HepG2 (cell line): ENCODE data around the gene PDGFB. TPM values are rescaled to one million over a fixed set of nuclear protein-coding genes. Genes with fewer than 3 reads are reported as not detected.

Experiments
- CCAR2 ChIP-seq: fragments of 200-400 bp; formaldehyde crosslinking; optimal IDR thresholded peaks from 2 replicates; pipeline ENCODE3; 2018; ENCODE audit warnings: low read depth, mild to moderate bottlenecking, low read length, moderate library complexity
- MAF1 ChIP-seq: sonication (generic); formaldehyde crosslinking; IDR thresholded peaks from 2 replicates; pipeline ENCODE4 v1.5.0; 2020; ENCODE audit warnings: missing genetic modification reagents, borderline replicate concordance
- NFIC ChIP-seq: IDR thresholded peaks from 2 replicates; pipeline ENCODE4 v1.6.1; 2012; ENCODE audit warnings: mild to moderate bottlenecking, low read length, inconsistent platforms
- PATZ1 ChIP-seq: sonication (generic); formaldehyde crosslinking; IDR thresholded peaks from 2 replicates; pipeline ENCODE4 v1.4.0; 2020; ENCODE audit warnings: missing genetic modification reagents
- RARA ChIP-seq: IDR thresholded peaks from 2 replicates; pipeline ENCODE4 v1.6.1; 2016; ENCODE audit warnings: missing genetic modification reagents, missing compliant biosample characterization
- SAP130 ChIP-seq: IDR thresholded peaks from 2 replicates; pipeline ENCODE4 v1.6.1; 2016; ENCODE audit warnings: low read depth
- SNAI1 ChIP-seq: sonication (generic); formaldehyde crosslinking; IDR thresholded peaks from 2 replicates; pipeline ENCODE4 v1.5.0; 2020; ENCODE audit warnings: mild to moderate bottlenecking, missing genetic modification reagents, borderline replicate concordance
- SP1 ChIP-seq, 2 experiments: fragments of 450-650 bp in 1 of 2; sonication (generic) in 1 of 2; formaldehyde crosslinking in 1 of 2; IDR thresholded peaks; 2 replicates each; pipeline versions ENCODE4 v1.4.0 to v1.6.1; 2016 to 2020; ENCODE audit warnings: missing genetic modification reagents in 1 of 2
- SRSF9 ChIP-seq: fragments of 200-400 bp; formaldehyde crosslinking; IDR thresholded peaks from 2 replicates; pipeline ENCODE4 v1.6.1; 2018; ENCODE audit warnings: borderline replicate concordance, mild to moderate bottlenecking, low read depth, low read length; ENCODE audit not compliant: insufficient read depth, poor library complexity, severe bottlenecking
- ZSCAN20 ChIP-seq: sonication (generic); formaldehyde crosslinking; IDR thresholded peaks from 2 replicates; pipeline ENCODE4 v1.4.0; 2020; ENCODE audit warnings: missing genetic modification reagents, mild to moderate bottlenecking, borderline replicate concordance
- polyA plus RNA-seq, 8 experiments: library from polyadenylated mRNA; depleted of rRNA in 3 of 8; stranded (reverse) in 7 of 8; unstranded in 1 of 8; fragments of >200 nt; fragmentation: Illumina TruSeq in 4 of 8; extraction: Trizol in 4 of 8; gene quantifications; 2 replicates each; pipeline versions ENCODE4 v1.2.1 to v1.2.3, GENCODE V29; 2011 to 2016; ENCODE audit warnings: low read depth in 4 of 8, missing spikeins in 1 of 8, mixed read lengths in 1 of 8; ENCODE audit not compliant: insufficient read depth in 1 of 8
- total RNA-seq, 5 experiments: library from RNA; depleted of rRNA; stranded (reverse); fragments of >200 nt; fragmentation: Illumina TruSeq; extraction: Trizol; gene quantifications; 2 replicates each; pipeline ENCODE4 v1.2.3, GENCODE V29; 2016; ENCODE audit warnings: low read depth in 1 of 5
- TF ChIP-seq, protein P1 (sequence below): sonication (generic); formaldehyde crosslinking; IDR thresholded peaks from 2 replicates; pipeline ENCODE4 v1.4.0; 2020; ENCODE audit warnings: missing genetic modification reagents, borderline replicate concordance

PDGFB gene
- total and polyA plus RNA-seq, 2 of the 13 experiments (the other 11 are each of a cell fraction or from before 2014, with no cell fraction given): 1.4 to 10.1 TPM

GRCh38 chr22:39185601-39186012, 59.2 kb downstream of the PDGFB start (continued):
- TF ChIP-seq SNAI1: no peak
- TF ChIP-seq PATZ1: 0 out of 2 replicates have a peak, but pooled peaks have one; percentile 15
- no peak for TF ChIP-seq SP1 (IDR thresholded peaks at IDR 0.05)
- TF ChIP-seq SP1 (CRISPR knock-in tag; IDR thresholded peaks at IDR 0.05): no peak
- no peak for TF ChIP-seq NFIC
- no peak for TF ChIP-seq SRSF9
- TF ChIP-seq, protein P1, sequence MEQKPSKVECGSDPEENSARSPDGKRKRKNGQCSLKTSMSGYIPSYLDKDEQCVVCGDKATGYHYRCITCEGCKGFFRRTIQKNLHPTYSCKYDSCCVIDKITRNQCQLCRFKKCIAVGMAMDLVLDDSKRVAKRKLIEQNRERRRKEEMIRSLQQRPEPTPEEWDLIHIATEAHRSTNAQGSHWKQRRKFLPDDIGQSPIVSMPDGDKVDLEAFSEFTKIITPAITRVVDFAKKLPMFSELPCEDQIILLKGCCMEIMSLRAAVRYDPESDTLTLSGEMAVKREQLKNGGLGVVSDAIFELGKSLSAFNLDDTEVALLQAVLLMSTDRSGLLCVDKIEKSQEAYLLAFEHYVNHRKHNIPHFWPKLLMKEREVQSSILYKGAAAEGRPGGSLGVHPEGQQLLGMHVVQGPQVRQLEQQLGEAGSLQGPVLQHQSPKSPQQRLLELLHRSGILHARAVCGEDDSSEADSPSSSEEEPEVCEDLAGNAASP (CRISPR knock-in tag): peak; percentile 87; the same call in 1 of the 2 replicates
- no peak for TF ChIP-seq CCAR2
- TF ChIP-seq SAP130 (CRISPR knock-in tag): peak; percentile 30
- no peak for TF ChIP-seq MAF1 (CRISPR knock-in tag)
- peak; percentile 66 for TF ChIP-seq RARA (CRISPR knock-in tag)
- no peak for TF ChIP-seq ZSCAN20
